Astrocyte (in vitro differentiated cells and primary cell): Measurements from ENCODE around the gene NEIL1. TPM values are rescaled to one million over a fixed set of nuclear protein-coding genes. Genes with fewer than 3 reads are reported as not detected.
A peak's percentile ranks its signal among the peaks of the same experiment; 100 is the strongest.
"Not testable (repeated sequence)": the region's sequence is repeated elsewhere in the genome, so short reads cannot be mapped to it uniquely, and the experiment has no call there.

ENCODE experiments used
- DNase-seq: peaks from one replicate; pipeline ENCODE4 v3.0.0-alpha.2; 2010; ENCODE audit warnings: low read depth
- FAIRE-seq: peaks from 2 replicates; lab custom pipeline; 2011; peaks lifted over from hg19 to GRCh38; lab: Jason Lieb, UNC
- H2AFZ ChIP-seq: 2 replicates; pipeline ENCODE4 v1.6.0; 2012; ENCODE audit warnings: low read depth, low read length, inconsistent platforms
- H3K27ac ChIP-seq: 2 replicates; pipeline ENCODE4 v1.5.1; 2011; ENCODE audit warnings: low read depth, low read length, inconsistent platforms
- H3K27me3 ChIP-seq: 2 replicates; pipeline ENCODE4 v1.6.0; 2011; ENCODE audit warnings: low read length, inconsistent platforms; ENCODE audit not compliant: insufficient read depth
- H3K36me3 ChIP-seq: 2 replicates; pipeline ENCODE4 v1.5.1; 2011; ENCODE audit warnings: low read length, inconsistent platforms; ENCODE audit not compliant: insufficient read depth
- H3K4me1 ChIP-seq: 2 replicates; pipeline ENCODE4 v1.5.1; 2011; ENCODE audit warnings: low read length, inconsistent platforms; ENCODE audit not compliant: insufficient read depth
- H3K4me2 ChIP-seq: 2 replicates; pipeline ENCODE4 v1.6.0; 2012; ENCODE audit warnings: low read length, inconsistent platforms
- H3K4me3 ChIP-seq: 2 replicates; pipeline ENCODE4 v1.5.1; 2011; ENCODE audit warnings: low read depth, mild to moderate bottlenecking, low read length, inconsistent platforms; ENCODE audit not compliant: insufficient read depth
- H3K79me2 ChIP-seq: 2 replicates; pipeline ENCODE4 v1.6.0; 2012; ENCODE audit warnings: mild to moderate bottlenecking, low read length, inconsistent platforms; ENCODE audit not compliant: insufficient read depth
- H3K9ac ChIP-seq: 2 replicates; pipeline ENCODE4 v1.6.0; 2012; ENCODE audit warnings: mild to moderate bottlenecking, low read length, inconsistent platforms
- H3K9me3 ChIP-seq: 2 replicates; pipeline ENCODE4 v1.5.1; 2012; ENCODE audit warnings: low read depth, mild to moderate bottlenecking, low read length, inconsistent platforms; ENCODE audit not compliant: insufficient read depth
- H4K20me1 ChIP-seq: 2 replicates; pipeline ENCODE4 v1.6.0; 2012; ENCODE audit warnings: low read length, inconsistent platforms; ENCODE audit not compliant: insufficient read depth
- H3K27ac Mint-ChIP-seq: one replicate; pipeline ENCODE4 v1.8.0; 2021; ENCODE audit warnings: mild to moderate bottlenecking, mixed read lengths; ENCODE audit not compliant: unreplicated experiment
- H3K27me3 Mint-ChIP-seq: one replicate; pipeline ENCODE4 v1.8.0; 2021; ENCODE audit warnings: low read depth, mixed read lengths; ENCODE audit not compliant: unreplicated experiment
- H3K36me3 Mint-ChIP-seq: one replicate; pipeline ENCODE4 v1.8.0; 2021; ENCODE audit warnings: low read depth, mixed read lengths; ENCODE audit not compliant: unreplicated experiment
- H3K4me1 Mint-ChIP-seq: one replicate; pipeline ENCODE4 v1.8.0; 2021; ENCODE audit warnings: low read depth, mixed read lengths; ENCODE audit not compliant: unreplicated experiment
- H3K4me3 Mint-ChIP-seq: one replicate; pipeline ENCODE4 v1.8.0; 2021; ENCODE audit warnings: mild to moderate bottlenecking, moderate library complexity, mixed read lengths; ENCODE audit not compliant: unreplicated experiment
- H3K9me3 Mint-ChIP-seq: one replicate; pipeline ENCODE4 v1.8.0; 2021; ENCODE audit warnings: mild to moderate bottlenecking, mixed read lengths; ENCODE audit not compliant: unreplicated experiment
- CTCF ChIP-seq: IDR thresholded peaks from 2 replicates; pipeline ENCODE4 v1.5.1; 2011; ENCODE audit warnings: low read depth, mild to moderate bottlenecking, inconsistent platforms, low read length, moderate library complexity; ENCODE audit not compliant: insufficient read depth
- EZH2 ChIP-seq: IDR thresholded peaks from 2 replicates; pipeline ENCODE4 v1.6.1; 2012; ENCODE audit warnings: mild to moderate bottlenecking, low read length, inconsistent platforms; ENCODE audit not compliant: insufficient read depth
- total RNA-seq: library from RNA; stranded (reverse); gene quantifications from 2 replicates; pipeline ENCODE4 v1.2.1, GENCODE V29; 2021

NEIL1 gene
- total RNA-seq, 1 donor from 2014 or later = 5.1 TPM

- no peak for TF ChIP-seq CTCF
- Histone ChIP-seq H4K20me1 (no peaks in the 10 kb centered on the region), H3K4me3 (no peak overlapping the region), H3K27ac (no peak overlapping the region), H3K4me1 (peaks cover 10% of the 10 kb centered on the region), H3K4me2 (no peak overlapping the region), H3K9ac (no peak overlapping the region), H3K36me3 (no peaks in the 10 kb centered on the region), H2AFZ (no peak overlapping the region), H3K27me3 (no peaks in the 10 kb centered on the region), H3K9me3 (no peaks in the 10 kb centered on the region), H3K79me2 (peaks cover 11% of the 10 kb centered on the region)
- Mint-ChIP-seq H3K9me3 (no peaks in the 10 kb centered on the region), H3K27me3 (no peaks in the 10 kb centered on the region), H3K36me3 (peaks cover 9% of the 10 kb centered on the region), H3K27ac (no peak overlapping the region), H3K4me3 (no peak overlapping the region), H3K4me1 (peaks cover 2% of the 10 kb centered on the region)
- FAIRE-seq = no peak
- no peak for DNase-seq
These were observed 7.2 kb upstream of the NEIL1 start for GRCh38 chr15:75339531-75340240.

- no peaks in the 10 kb centered on the region for H3K4me1 Mint-ChIP-seq
- no peak overlapping the region for H2AFZ ChIP-seq
- H4K20me1 ChIP-seq = no peaks in the 10 kb centered on the region
- no peaks in the 10 kb centered on the region for H3K79me2 ChIP-seq
- FAIRE-seq = no peak
- H3K9ac ChIP-seq = no peak overlapping the region
- H3K36me3 ChIP-seq = no peaks in the 10 kb centered on the region
- no peak overlapping the region for H3K4me3 ChIP-seq
- H3K27me3 Mint-ChIP-seq = no peaks in the 10 kb centered on the region
- no peak overlapping the region for H3K4me2 ChIP-seq
- H3K9me3 ChIP-seq = no peaks in the 10 kb centered on the region
- no peak overlapping the region for H3K27ac ChIP-seq
- H3K9me3 Mint-ChIP-seq = no peaks in the 10 kb centered on the region
- H3K27me3 ChIP-seq = no peaks in the 10 kb centered on the region
- no peak overlapping the region for H3K27ac Mint-ChIP-seq
- TF ChIP-seq CTCF (no peak), EZH2 (no peak)
- H3K4me1 ChIP-seq = peaks cover 4% of the 10 kb centered on the region
- no peak for DNase-seq
- H3K4me3 Mint-ChIP-seq = no peak overlapping the region
- peaks cover 9% of the 10 kb centered on the region for H3K36me3 Mint-ChIP-seq
These were observed 4.6 kb upstream of the NEIL1 start for GRCh38 chr15:75342221-75342620.

GRCh38 chr15:75343953-75344352 lies 2.9 kb upstream of the NEIL1 start:
- H3K27me3 Mint-ChIP-seq, H3K9ac ChIP-seq, H3K79me2 ChIP-seq, H3K36me3 Mint-ChIP-seq, H3K36me3 ChIP-seq, H3K27ac ChIP-seq, H3K4me2 ChIP-seq, H3K27ac Mint-ChIP-seq, H3K4me3 ChIP-seq, H3K9me3 ChIP-seq, H4K20me1 ChIP-seq, H3K4me1 Mint-ChIP-seq, FAIRE-seq, H3K9me3 Mint-ChIP-seq, H2AFZ ChIP-seq, H3K27me3 ChIP-seq, H3K4me3 Mint-ChIP-seq: not testable (repeated sequence)
- peaks cover 18% of the 10 kb centered on the region for H3K4me1 ChIP-seq
- DNase-seq = peak; percentile 16
